Measurements from ENCODE around the gene KIAA1958. TPM values are rescaled to one million over a fixed set of nuclear protein-coding genes. Genes with fewer than 3 reads are reported as not detected.

Gene KIAA1958
- total and polyA plus RNA-seq, 2 experiments from 2014 or later = 9.4 to 41.7 TPM

- Mint-ChIP-seq H3K36me3 (ENCODE audit: low read depth) (peaks cover 36% of the 10 kb centered on the region), H3K4me3 (no peak overlapping the region), H3K9me3 (peaks cover 15% of the 10 kb centered on the region), H3K27me3 (ENCODE audit: insufficient read depth, low read depth, poor library complexity) (peaks cover 5% of the 10 kb centered on the region), H3K27ac (no peak overlapping the region), H3K4me1 (peaks cover 16% of the 10 kb centered on the region; the same call in 2 of the 3 replicates)
- ATAC-seq (no peak), DNase-seq (ENCODE audit: low spot score) (no peak)
- Histone ChIP-seq H3F3A (replicated peaks; ENCODE audit: low read depth) (no peaks in the 10 kb centered on the region), H3K36me3 (ENCODE audit: insufficient read depth) (peaks cover 3% of the 10 kb centered on the region; the same call in 1 of the 2 replicates), H3K4me1 (ENCODE audit: insufficient read depth) (peaks cover 19% of the 10 kb centered on the region), H3K4me2 (no peak overlapping the region), H3K79me2 (replicated peaks; ENCODE audit: insufficient read depth) (no peaks in the 10 kb centered on the region), H3K9me2 (ENCODE audit: insufficient read depth) (0 out of 2 replicates have a peak, but pooled peaks cover 3% of the 10 kb centered on the region), H3K27ac (ENCODE audit: low read depth) (no peak overlapping the region), H3K27me3 (ENCODE audit: insufficient read depth) (no peaks in the 10 kb centered on the region), H4K20me1 (replicated peaks; ENCODE audit: insufficient read depth) (no peaks in the 10 kb centered on the region), H2AFZ (no peak overlapping the region), H3K4me3 (no peak overlapping the region)
- TF ChIP-seq JUNB (IDR thresholded peaks at IDR 0.05; ENCODE audit: unreplicated experiment) = no peak
- TF ChIP-seq CREB1 (CRISPR knock-in tag; IDR thresholded peaks at IDR 0.05; ENCODE audit: low read depth) = no peak
- TF ChIP-seq POLR2AphosphoS5 (IDR thresholded peaks at IDR 0.05; ENCODE audit: low read depth) = no peak
- TF ChIP-seq EZH2 (IDR thresholded peaks at IDR 0.05; ENCODE audit: low read depth, unreplicated experiment) = no peak
Measured at GRCh38 chr9:112473986-112474385, 12.6 kb upstream of the KIAA1958 start.

GRCh38 chr9:112475318-112475717, 11.3 kb upstream of the KIAA1958 start:
- Histone ChIP-seq H3K4me3 (no peak overlapping the region), H3K4me2 (no peak overlapping the region), H3K27me3 (ENCODE audit: insufficient read depth) (no peaks in the 10 kb centered on the region), H3F3A (replicated peaks; ENCODE audit: low read depth) (no peaks in the 10 kb centered on the region), H3K4me1 (ENCODE audit: insufficient read depth) (peaks cover 19% of the 10 kb centered on the region), H3K36me3 (ENCODE audit: insufficient read depth) (peaks cover 3% of the 10 kb centered on the region; the same call in 1 of the 2 replicates), H3K79me2 (replicated peaks; ENCODE audit: insufficient read depth) (no peaks in the 10 kb centered on the region), H4K20me1 (replicated peaks; ENCODE audit: insufficient read depth) (no peaks in the 10 kb centered on the region), H2AFZ (no peak overlapping the region), H3K27ac (ENCODE audit: low read depth) (no peak overlapping the region), H3K9me2 (ENCODE audit: insufficient read depth) (0 out of 2 replicates have a peak, but pooled peaks cover 3% of the 10 kb centered on the region)
- peaks cover 16% of the 10 kb centered on the region; the same call in 2 of the 3 replicates for H3K4me1 Mint-ChIP-seq
- ATAC-seq (no peak), DNase-seq (ENCODE audit: low spot score) (no peak)
- H3K36me3 Mint-ChIP-seq (ENCODE audit: low read depth) = peaks cover 36% of the 10 kb centered on the region
- no peak overlapping the region for H3K27ac Mint-ChIP-seq
- H3K4me3 Mint-ChIP-seq = no peak overlapping the region
- peaks cover 15% of the 10 kb centered on the region for H3K9me3 Mint-ChIP-seq
- H3K27me3 Mint-ChIP-seq (ENCODE audit: insufficient read depth, low read depth, poor library complexity) = peaks cover 5% of the 10 kb centered on the region
- TF ChIP-seq CREB1 (CRISPR knock-in tag; IDR thresholded peaks at IDR 0.05; ENCODE audit: low read depth) = no peak
- no peak for TF ChIP-seq JUNB (IDR thresholded peaks at IDR 0.05; ENCODE audit: unreplicated experiment)
- no peak for TF ChIP-seq STAT1 (IDR thresholded peaks at IDR 0.05; ENCODE audit: unreplicated experiment)
- TF ChIP-seq CTCF (conservative IDR thresholded peaks at IDR 0.05; ENCODE audit: low read depth in 2 of 2) = no peak
- TF ChIP-seq ZNF331 (CRISPR knock-in tag; IDR thresholded peaks at IDR 0.05; ENCODE audit: low read depth) = no peak
- TF ChIP-seq EZH2 (IDR thresholded peaks at IDR 0.05; ENCODE audit: low read depth, unreplicated experiment) = no peak
- no peak for TF ChIP-seq ETS1 (IDR thresholded peaks at IDR 0.05)
- TF ChIP-seq REST (IDR thresholded peaks at IDR 0.05; ENCODE audit: unreplicated experiment) = no peak
- TF ChIP-seq POLR2AphosphoS5 (IDR thresholded peaks at IDR 0.05; ENCODE audit: low read depth) = no peak
